Measurements from ENCODE around the gene RNF4. TPM values are rescaled to one million over a fixed set of nuclear protein-coding genes. Genes with fewer than 3 reads are reported as not detected.

The RNF4 gene
- total RNA-seq, 1 donor from 2014 or later, result 26.0 TPM

DNA sequence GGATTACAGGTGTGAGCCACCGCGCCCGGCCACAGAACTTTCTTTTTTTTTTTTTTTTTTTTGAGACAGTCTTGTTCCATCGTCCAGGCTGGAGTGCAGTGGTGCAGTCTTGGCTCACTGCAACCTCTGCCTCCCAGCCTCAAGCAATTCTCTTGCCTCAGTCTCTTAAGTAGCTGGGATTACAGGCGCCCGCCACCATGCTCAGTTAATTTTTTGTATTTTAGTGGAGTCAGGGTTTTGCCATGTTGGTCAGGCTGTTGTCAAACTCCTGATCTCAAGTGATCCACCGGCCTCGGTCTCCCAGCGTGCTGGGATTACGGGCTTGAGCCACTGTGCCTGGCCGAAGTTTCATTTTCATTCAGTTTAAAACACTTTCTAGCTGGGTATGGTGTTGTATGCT, 83.9 kb downstream of the RNF4 start:
- H3K4me3 ChIP-seq, result no peak overlapping the region
- intact Hi-C loops (cut with micrococcal nuclease), result no loop called here
- H3K9me3 ChIP-seq (replicated peaks), result no peaks in the 10 kb centered on the region
- H3K4me1 ChIP-seq, result peaks cover 30% of the 10 kb centered on the region
- TF ChIP-seq, protein P1, sequence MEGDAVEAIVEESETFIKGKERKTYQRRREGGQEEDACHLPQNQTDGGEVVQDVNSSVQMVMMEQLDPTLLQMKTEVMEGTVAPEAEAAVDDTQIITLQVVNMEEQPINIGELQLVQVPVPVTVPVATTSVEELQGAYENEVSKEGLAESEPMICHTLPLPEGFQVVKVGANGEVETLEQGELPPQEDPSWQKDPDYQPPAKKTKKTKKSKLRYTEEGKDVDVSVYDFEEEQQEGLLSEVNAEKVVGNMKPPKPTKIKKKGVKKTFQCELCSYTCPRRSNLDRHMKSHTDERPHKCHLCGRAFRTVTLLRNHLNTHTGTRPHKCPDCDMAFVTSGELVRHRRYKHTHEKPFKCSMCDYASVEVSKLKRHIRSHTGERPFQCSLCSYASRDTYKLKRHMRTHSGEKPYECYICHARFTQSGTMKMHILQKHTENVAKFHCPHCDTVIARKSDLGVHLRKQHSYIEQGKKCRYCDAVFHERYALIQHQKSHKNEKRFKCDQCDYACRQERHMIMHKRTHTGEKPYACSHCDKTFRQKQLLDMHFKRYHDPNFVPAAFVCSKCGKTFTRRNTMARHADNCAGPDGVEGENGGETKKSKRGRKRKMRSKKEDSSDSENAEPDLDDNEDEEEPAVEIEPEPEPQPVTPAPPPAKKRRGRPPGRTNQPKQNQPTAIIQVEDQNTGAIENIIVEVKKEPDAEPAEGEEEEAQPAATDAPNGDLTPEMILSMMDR (IDR thresholded peaks at IDR 0.05; ENCODE audit: borderline replicate concordance), result no peak
- DNase-seq, result no peak
- H3K27ac ChIP-seq (replicated peaks), result no peak overlapping the region
- no peaks in the 10 kb centered on the region for H3K36me3 ChIP-seq
- H3K27me3 ChIP-seq (ENCODE audit: low read depth), result no peaks in the 10 kb centered on the region

DNA sequence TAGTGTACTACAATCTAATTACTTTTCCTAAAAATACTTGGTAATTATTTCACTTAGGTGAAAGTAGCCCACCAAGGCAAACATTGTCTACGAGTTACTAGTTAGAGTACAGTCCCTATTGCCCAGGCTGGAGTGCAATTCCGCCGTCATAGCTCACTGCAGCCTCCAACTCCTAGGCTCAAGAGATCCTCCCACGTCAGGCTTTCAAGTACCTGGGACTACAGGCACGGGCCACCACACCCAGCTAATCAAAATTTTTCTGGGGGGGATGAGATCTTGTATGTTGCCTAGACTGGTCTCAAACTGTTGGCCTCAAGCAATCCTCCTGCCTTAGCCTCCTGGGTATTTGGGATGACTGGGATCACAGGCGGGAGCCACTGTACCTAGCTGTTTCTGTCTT, 89.4 kb downstream of the RNF4 start:
- Histone ChIP-seq H3K36me3 (no peaks in the 10 kb centered on the region), H3K27me3 (ENCODE audit: low read depth) (no peaks in the 10 kb centered on the region), H3K4me1 (peaks cover 46% of the 10 kb centered on the region)

DNA sequence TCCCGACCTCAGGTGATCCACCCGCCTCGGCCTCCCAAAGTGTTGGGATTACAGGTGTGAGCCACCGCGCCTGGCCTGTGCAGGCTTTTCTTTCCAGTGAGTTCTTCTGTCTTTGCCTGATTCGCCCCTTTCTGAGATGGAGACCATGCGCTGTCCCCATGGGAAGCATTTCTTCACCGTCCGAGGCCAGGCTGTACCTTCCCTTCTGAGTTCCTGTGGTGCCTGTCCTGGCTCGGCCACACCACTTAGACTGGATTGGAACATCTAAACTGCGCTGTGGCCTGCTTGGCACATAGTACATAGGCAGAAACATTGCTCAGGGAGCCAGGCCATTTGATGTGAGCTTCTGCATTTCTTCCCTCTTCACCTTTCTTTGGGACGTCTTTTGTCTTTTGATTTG, 91.3 kb downstream of the RNF4 start:
- H3K4me1 ChIP-seq, result peaks cover 50% of the 10 kb centered on the region
- DNase-seq, result no peak
- intact Hi-C loops (cut with micrococcal nuclease), result no loop called here
- no peaks in the 10 kb centered on the region for H3K36me3 ChIP-seq
- TF ChIP-seq, protein P1 (IDR thresholded peaks at IDR 0.05; ENCODE audit: borderline replicate concordance), result no peak
- H3K27ac ChIP-seq (replicated peaks), result no peak overlapping the region
- no peaks in the 10 kb centered on the region for H3K27me3 ChIP-seq (ENCODE audit: low read depth)
- no peaks in the 10 kb centered on the region for H3K9me3 ChIP-seq (replicated peaks)
- H3K4me3 ChIP-seq, result no peak overlapping the region

More for the DNA sequence above, 89.4 kb downstream of the RNF4 start:
- intact Hi-C loops (cut with micrococcal nuclease), result no loop called here
- no peak for DNase-seq
- TF ChIP-seq, protein P1 (IDR thresholded peaks at IDR 0.05; ENCODE audit: borderline replicate concordance), result no peak
- Histone ChIP-seq H3K4me3 (no peak overlapping the region), H3K27ac (replicated peaks) (no peak overlapping the region), H3K9me3 (replicated peaks) (no peaks in the 10 kb centered on the region)

Other genes starting within 250 kb of the RNF4 start
- 6.4 TPM for gene HAUS3, start 227.0 kb upstream of the RNF4 start, total RNA-seq
- gene POLN, start 227.0 kb upstream of the RNF4 start, total RNA-seq, result 2.2 TPM
- gene MXD4, start 207.0 kb upstream of the RNF4 start, total RNA-seq, result 40.4 TPM
- gene ZFYVE28, start 50.5 kb upstream of the RNF4 start, total RNA-seq, result 5.6 TPM
- not detected for gene CFAP99, start 50.2 kb upstream of the RNF4 start, total RNA-seq
- 16.0 TPM for gene FAM193A, start 67.5 kb downstream of the RNF4 start, total RNA-seq